MG63 (cell line): Measurements from ENCODE around the gene ZNF710. TPM values are rescaled to one million over a fixed set of nuclear protein-coding genes. Genes with fewer than 3 reads are reported as not detected.

Experiments
- DNase-seq: peaks from one replicate; pipeline ENCODE4 v3.0.0-alpha.2; 2020
- H3K27me3 ChIP-seq: fragments of 250-450 bp; sonication (Bioruptor Pico); 2 replicates; pipeline ENCODE4 v1.5.1; 2020; ENCODE audit warnings: mild to moderate bottlenecking, moderate library complexity
- H3K36me3 ChIP-seq: fragments of 250-450 bp; sonication (Bioruptor Pico); 2 replicates; pipeline ENCODE4 v1.5.1; 2020; ENCODE audit warnings: mild to moderate bottlenecking, moderate library complexity
- H3K4me3 ChIP-seq: fragments of 250-450 bp; sonication (Bioruptor Pico); 2 replicates; pipeline ENCODE4 v1.5.1; 2020; ENCODE audit warnings: mild to moderate bottlenecking, moderate library complexity
- H3K9me3 ChIP-seq: fragments of 250-450 bp; sonication (Bioruptor Pico); 2 replicates; pipeline ENCODE4 v1.5.1; 2020; ENCODE audit warnings: mild to moderate bottlenecking, moderate library complexity
- total RNA-seq: library from RNA; depleted of rRNA; stranded (reverse); fragments of >200 nt; shearing (Covaris generic); gene quantifications from 2 replicates; pipeline ENCODE4 v1.2.3, GENCODE V29; 2014; ENCODE audit warnings: low replicate concordance

The ZNF710 gene
- total RNA-seq, 1 experiment from 2014 or later, result 9.1 TPM

DNA sequence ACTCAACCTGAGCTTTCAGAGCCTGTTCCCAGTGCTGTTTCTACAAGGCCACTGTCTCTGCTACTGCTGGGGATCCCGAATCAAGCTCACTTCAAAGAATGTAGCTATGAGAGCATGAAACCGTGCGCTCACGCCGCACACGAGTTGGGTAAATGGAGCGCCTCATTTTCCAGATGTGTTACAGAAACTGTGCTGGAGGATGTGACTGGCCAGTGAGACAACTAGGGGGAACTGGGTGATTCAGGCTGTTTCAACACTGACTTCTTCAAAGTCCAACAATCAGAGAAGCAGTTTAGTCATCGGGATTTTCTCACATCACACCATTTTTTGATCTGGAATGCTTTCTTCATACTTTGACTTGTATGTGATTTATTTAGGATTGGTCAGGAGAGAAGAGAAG, 3.5 kb downstream of the ZNF710 start:
- H3K9me3 ChIP-seq, result no peaks in the 10 kb centered on the region
- H3K36me3 ChIP-seq, result peaks cover 19% of the 10 kb centered on the region
- H3K4me3 ChIP-seq, result no peak overlapping the region
- no peaks in the 10 kb centered on the region for H3K27me3 ChIP-seq
- DNase-seq, result peak; percentile 58

DNA sequence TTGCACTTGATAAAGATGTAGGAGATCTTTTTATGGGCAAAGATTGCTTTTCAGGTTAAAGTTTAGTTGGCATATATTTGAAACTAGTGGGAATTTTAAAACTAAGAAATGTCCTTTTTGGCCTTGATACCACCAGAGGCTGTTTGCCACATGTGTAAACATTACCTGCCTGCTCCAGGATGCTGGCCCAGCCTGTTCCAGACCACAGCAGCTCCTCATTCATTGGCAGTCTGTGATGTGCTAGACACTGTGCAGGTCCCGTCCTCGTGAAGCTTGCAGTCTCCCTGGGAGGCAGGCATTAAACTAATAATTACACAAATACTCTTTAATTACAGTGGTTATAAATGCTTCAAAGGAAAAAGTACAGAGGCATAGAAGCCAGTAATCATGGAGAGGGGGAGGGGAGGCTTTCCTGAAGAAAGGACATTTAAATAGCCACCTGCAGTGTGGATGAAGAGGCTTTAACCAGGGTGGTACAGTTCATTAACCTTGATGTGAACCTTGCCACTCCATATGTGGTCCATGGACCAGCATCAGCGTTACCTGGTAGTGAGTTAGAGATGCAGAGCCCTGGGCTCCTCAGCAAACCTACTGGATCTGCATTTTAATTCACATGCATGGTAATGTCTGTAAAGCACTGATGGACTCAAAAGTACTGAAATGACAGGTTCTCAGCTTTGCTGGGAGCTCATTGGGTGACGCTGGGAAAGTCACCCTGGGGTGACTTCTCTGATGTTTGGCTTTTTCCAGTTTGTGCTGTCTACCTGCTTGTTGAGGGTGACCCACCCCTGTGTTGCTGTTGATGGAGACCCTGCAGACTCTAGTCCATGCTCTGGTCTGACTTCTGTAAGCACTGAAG, 5.3 kb downstream of the ZNF710 start:
- Histone ChIP-seq H3K4me3 (no peak overlapping the region), H3K36me3 (peaks cover 24% of the 10 kb centered on the region), H3K27me3 (no peaks in the 10 kb centered on the region), H3K9me3 (peaks cover 6% of the 10 kb centered on the region)
- DNase-seq, result no peak

DNA sequence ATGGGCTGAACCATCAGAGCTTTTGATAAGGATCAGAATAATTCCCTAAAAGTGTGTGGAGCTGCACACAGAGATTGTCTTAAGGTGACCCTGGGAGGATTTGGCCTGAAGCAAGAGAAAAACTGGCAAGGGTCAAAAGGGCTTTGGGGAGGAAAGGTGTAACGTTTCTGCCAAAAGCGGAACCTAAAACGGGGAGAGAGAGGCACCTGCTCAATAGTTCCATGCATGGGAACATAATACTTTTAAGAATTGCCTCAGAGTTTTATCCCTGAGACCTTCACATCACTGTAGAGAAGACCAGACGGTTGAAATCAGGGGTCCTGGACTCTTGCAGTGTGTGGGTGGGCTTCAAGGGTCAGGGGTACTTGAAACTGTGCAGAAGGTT, 5.9 kb downstream of the ZNF710 start:
- no peak for DNase-seq
- no peak overlapping the region for H3K4me3 ChIP-seq
- peaks cover 29% of the 10 kb centered on the region for H3K36me3 ChIP-seq
- peaks cover 11% of the 10 kb centered on the region for H3K9me3 ChIP-seq
- H3K27me3 ChIP-seq, result no peaks in the 10 kb centered on the region

DNA sequence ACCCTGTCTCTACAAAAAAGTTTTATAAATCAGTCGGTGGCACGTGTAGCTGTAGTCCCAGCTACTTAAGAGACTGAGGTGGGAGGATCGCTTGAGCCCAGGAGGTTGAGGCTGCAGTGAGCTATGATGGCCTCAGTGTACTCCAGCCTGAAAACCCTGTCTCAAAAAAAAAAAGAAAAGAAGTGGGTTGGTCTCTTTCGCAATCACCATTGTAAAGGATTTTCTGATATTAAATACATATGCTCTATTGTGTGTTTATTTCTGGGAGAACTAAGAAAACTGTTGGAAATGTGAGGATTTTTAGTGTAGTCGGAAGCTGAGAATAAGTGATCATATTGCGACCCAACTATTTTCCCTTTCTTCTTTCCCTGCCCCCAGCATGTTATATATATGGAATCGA, 7.5 kb downstream of the ZNF710 start:
- no peak overlapping the region for H3K4me3 ChIP-seq
- DNase-seq, result no peak
- H3K36me3 ChIP-seq, result peaks cover 34% of the 10 kb centered on the region

DNA sequence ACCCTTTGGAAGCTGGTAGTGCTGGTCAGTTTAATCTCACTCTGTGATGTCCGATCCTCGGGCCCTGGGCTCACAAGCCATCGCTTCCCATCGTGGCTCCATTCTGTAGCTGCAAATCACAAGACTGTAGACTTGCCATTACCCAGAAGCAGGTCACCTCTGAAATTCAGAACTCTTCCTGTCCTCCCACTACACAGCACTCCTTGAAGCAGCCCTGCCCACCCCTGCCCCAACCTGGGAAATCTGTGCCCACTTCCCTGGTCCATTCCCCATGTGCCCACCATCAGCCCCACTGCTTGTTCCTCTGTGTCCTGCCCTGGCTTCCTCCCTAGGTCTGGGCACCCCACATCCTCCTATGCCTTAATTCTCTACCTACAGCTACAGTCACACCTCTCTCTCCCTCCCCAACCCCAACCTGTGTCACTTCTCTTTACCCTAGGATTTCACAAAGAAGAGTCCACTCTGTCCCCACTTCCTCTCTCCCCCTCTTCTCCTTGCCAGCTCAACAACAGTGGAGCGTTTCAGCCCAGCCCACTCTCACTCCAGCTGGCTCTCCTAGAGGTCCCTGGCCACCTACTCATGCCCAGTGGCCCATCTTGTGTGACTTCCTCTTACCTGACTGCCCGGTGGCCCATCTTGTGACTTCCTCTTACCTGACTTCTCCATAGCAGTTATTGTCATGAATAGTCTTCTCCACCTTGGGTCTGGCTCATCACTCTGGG, 8.3 kb downstream of the ZNF710 start:
- peaks cover 36% of the 10 kb centered on the region for H3K36me3 ChIP-seq
- H3K27me3 ChIP-seq, result no peaks in the 10 kb centered on the region
- peaks cover 22% of the 10 kb centered on the region for H3K9me3 ChIP-seq
- no peak overlapping the region for H3K4me3 ChIP-seq
- no peak for DNase-seq

More for the DNA sequence above, 7.5 kb downstream of the ZNF710 start:
- H3K9me3 ChIP-seq, result peaks cover 22% of the 10 kb centered on the region
- no peaks in the 10 kb centered on the region for H3K27me3 ChIP-seq

DNA sequence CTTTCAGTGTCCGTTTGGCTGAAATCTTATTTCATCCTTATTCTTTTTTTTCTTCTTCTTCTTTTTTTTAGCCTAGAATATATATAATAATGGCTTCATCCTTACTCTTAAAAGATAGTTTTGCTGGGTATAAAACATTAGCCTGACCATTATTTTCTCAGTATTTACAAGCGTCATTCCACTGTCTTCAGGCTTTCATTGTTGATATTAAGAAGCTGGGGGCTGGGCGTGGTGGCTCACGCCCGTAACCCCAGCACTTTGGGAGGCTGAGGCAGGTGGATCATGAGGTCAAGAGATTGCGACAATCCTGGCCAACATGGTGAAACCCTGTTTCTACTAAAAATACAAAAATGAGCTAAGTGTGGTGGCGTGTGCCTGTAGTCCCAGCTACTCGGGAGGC, 10.6 kb downstream of the ZNF710 start:
- H3K27me3 ChIP-seq, result no peaks in the 10 kb centered on the region
- H3K36me3 ChIP-seq, result peaks cover 26% of the 10 kb centered on the region
- peaks cover 22% of the 10 kb centered on the region for H3K9me3 ChIP-seq
- no peak overlapping the region for H3K4me3 ChIP-seq
- no peak for DNase-seq

DNA sequence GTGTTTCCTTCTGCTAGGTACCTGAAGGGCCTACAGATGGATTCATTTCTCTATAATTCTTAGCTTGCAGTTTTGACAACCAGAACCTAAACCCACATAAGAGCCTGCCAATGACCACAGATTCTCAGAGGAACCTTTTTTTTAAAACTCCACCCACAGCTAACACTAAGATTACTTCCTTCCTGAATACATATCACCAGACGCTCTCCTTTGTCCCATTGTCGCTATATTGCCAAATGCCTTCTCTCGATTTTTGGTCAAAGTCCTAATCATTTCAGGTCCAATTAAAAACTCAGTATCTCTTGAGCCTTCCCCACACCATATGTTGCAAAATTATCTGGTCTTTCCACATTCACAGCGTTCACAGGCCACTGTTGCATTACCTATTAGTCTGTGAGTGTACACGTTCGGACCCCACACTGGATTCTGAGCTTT, 12.4 kb downstream of the ZNF710 start:
- Histone ChIP-seq H3K9me3 (peaks cover 22% of the 10 kb centered on the region), H3K36me3 (peaks cover 25% of the 10 kb centered on the region), H3K4me3 (no peak overlapping the region), H3K27me3 (no peaks in the 10 kb centered on the region)
- no peak for DNase-seq

DNA sequence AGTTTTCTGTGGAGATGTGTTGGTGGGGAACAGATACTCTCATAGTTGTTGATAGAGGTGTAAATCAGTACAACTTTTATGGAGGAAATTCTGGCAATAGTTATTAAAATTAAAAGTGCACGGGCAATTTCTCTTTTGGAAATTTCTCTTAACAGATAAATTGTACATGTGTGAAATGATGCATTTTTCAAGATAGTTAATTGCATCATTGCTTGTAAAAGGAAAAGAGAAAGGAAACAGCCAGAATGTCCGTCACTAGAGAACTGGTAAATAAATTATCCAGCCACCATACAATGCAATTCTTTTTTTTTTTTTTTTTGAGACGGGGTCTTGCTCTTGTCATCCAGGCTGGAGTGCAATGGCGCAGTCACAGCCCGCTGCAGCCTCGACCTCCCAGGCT, 14.2 kb downstream of the ZNF710 start:
- H3K4me3 ChIP-seq, result no peak overlapping the region
- H3K9me3 ChIP-seq, result peaks cover 22% of the 10 kb centered on the region
- no peaks in the 10 kb centered on the region for H3K27me3 ChIP-seq
- peaks cover 22% of the 10 kb centered on the region for H3K36me3 ChIP-seq
- no peak for DNase-seq

DNA sequence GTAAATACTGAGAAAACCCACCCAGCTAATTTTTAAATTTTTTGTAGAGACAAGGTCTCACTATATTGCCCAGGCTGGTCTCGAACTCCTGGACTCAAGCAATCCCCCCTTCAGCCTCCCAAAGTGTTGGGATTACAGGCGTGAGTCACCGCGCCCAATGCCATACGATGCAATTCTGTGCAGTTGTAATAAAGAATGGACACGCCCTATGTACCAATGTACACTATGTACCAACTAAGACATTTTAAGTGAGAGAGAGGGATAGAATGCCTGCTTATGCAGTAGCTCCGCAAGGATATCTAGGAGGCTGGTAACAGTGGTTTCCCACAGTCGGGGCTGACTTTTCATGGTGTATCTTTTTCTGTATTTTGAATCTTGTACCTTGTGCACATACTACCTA, 14.6 kb downstream of the ZNF710 start:
- Histone ChIP-seq H3K36me3 (peaks cover 22% of the 10 kb centered on the region), H3K27me3 (no peaks in the 10 kb centered on the region), H3K9me3 (peaks cover 22% of the 10 kb centered on the region), H3K4me3 (no peak overlapping the region)
- peak; percentile 21 for DNase-seq

DNA sequence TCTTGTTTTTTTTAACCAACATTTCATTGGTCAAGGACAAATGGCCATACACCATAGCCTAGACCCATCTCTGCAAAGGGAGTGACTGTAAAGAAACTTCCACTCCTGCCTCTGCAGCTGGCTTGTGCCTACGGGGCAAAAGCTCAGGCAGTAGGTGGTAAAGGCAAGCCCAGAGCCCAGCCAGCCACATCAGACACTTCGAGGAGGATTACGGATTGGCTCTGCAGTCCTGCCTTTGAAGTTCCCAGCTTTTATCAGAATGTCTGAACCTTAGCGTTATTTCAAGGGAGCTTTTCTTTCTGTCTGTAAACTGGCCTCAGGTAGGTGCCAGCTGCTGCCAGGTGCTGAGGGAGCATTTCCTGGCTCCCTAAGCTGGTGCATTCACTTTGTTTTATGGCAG, 15.6 kb downstream of the ZNF710 start:
- Histone ChIP-seq H3K36me3 (peaks cover 14% of the 10 kb centered on the region), H3K9me3 (peaks cover 14% of the 10 kb centered on the region), H3K27me3 (no peaks in the 10 kb centered on the region), H3K4me3 (no peak overlapping the region)
- DNase-seq, result no peak

DNA sequence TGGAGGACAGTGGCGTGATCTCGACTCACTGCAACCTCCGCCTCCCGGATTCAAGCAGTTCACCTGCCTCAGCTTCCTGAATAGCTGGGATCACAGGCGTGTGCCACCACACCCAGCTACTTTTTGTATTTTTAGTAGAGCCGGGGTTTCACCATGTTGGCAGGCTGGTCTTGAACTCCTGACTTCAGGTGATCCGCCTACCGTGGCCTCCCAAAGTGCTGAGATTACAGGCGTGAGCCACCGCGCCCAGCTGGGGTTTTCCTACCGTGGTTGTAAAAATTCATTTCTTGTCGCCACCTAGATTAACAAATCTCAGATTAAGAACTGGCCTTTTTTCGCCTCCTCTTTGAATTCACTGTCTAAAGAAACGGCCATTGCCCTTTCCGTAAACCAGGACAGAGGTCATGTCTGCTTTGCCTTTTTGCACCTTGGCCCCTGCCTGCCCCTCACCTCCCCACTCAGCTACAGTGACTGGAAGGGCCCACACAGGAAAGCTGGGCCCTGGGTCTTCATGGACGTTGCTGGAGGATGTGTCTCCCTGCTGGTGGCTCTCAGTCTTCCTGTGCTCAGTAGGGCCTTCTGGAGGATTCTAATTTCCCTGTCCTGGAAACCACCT, 17.2 kb downstream of the ZNF710 start:
- H3K4me3 ChIP-seq, result no peak overlapping the region
- peaks cover 1% of the 10 kb centered on the region for H3K9me3 ChIP-seq
- H3K36me3 ChIP-seq, result peaks cover 4% of the 10 kb centered on the region; the same call in 1 of the 2 replicates
- no peaks in the 10 kb centered on the region for H3K27me3 ChIP-seq
- no peak for DNase-seq

DNA sequence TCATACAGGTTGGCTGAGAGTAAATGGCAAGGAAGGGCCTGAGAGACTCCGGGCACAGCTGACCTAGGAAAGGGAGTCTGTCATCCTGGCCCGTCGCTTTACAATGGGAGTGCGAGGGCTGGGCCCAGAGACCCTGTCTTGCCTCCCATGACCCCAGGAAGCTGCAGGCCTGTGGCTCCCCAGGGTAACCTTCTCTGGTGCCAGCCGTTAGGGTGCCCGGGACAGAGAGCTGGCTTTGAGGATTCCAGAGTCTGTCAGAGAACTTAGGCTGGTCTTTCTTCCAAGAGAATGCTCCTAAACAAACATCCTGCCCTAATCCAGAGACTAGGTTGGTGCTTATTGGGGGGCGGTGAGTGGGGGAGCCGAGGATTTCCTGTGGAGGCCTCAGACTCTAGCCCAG, 18.5 kb downstream of the ZNF710 start:
- Histone ChIP-seq H3K4me3 (no peak overlapping the region), H3K36me3 (no peaks in the 10 kb centered on the region), H3K9me3 (no peaks in the 10 kb centered on the region), H3K27me3 (no peaks in the 10 kb centered on the region)
- DNase-seq, result no peak

DNA sequence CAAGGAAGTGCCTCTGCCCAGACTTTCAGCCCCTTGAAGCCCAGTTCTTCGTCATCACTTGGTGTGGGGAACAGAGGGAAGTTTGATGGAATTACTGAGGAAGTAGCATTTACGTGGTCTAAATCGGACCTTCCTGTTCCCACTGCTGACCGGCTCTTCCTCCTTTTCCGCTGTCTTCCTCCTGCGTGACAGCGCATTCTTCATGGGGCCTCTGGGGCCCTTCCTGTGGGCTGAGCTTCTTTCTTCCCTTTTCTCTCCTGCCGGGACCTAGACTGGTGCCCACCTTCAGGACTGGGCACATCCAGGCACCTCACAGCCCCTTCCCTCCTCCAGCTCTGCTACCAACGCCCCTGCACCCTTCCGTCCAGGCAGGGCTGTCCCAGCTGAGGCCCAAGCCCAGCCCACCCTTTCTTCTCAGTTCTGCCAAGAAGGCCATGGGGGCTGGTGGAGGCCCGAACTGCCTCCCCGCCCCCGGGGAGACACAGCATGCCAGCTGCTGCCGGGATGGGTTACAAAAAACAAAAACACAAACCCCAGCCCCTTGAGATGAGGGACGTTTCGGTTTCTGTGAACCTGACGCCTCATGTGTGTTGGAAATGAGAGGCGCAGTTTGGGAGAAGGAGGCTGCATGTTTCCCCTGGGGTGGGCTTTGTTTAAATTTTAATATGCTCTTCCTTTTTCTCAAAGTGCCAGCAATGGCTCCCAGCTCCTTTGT, 19.1 kb downstream of the ZNF710 start:
- H3K9me3 ChIP-seq, result no peaks in the 10 kb centered on the region
- H3K4me3 ChIP-seq, result no peak overlapping the region
- no peaks in the 10 kb centered on the region for H3K36me3 ChIP-seq
- no peak for DNase-seq
- no peaks in the 10 kb centered on the region for H3K27me3 ChIP-seq

DNA sequence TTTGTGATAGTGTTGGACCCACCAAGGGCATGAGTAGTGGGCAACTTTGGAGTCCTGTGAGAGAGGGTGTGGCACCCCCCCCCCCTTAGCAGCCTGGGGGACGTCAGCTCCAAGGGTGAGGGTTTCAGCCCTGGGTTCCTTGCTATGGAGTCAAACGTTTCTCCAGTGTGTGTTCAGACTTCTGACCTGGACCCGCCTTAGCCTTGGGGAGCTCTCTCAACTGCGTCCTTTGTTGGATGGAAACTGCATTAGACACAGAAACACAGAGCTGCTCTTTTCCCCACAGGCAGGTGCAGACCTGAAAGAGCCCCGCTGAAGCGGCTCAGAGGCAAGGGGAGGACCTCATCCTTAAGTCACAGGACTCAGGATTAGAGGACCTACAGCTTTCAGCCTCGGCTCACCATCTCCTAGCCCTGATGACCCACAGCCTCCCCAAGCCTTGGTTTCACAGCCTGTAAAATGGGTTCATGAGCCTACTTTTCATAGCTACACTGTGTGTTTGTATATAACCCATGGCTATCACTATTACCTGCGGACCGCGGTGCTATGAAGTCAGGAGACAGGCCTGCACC, 19.9 kb downstream of the ZNF710 start:
- H3K27me3 ChIP-seq, result no peaks in the 10 kb centered on the region
- H3K36me3 ChIP-seq, result no peaks in the 10 kb centered on the region
- no peaks in the 10 kb centered on the region for H3K9me3 ChIP-seq
- H3K4me3 ChIP-seq, result no peak overlapping the region
- no peak for DNase-seq

DNA sequence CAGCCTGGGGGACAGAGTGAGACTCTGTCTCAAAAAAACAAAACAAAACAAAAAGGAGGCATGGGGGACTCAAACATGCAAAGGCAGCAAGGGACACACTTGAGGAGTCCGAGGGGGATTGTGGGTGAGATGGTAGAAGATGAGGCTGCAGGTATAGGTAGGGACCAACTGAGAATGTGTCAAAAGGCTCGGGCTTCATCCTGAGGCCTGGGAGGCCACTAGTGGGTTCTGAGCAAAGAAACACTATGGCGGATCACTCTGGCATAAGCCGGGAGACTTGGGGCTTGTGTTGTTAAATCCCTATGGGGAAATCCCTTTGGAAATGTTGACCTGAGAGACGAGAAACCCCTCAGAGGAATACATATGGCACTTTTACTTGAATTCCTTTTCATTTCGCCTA, 21.2 kb downstream of the ZNF710 start:
- Histone ChIP-seq H3K36me3 (no peaks in the 10 kb centered on the region), H3K27me3 (no peaks in the 10 kb centered on the region), H3K9me3 (no peaks in the 10 kb centered on the region), H3K4me3 (no peak overlapping the region)
- DNase-seq, result no peak

DNA sequence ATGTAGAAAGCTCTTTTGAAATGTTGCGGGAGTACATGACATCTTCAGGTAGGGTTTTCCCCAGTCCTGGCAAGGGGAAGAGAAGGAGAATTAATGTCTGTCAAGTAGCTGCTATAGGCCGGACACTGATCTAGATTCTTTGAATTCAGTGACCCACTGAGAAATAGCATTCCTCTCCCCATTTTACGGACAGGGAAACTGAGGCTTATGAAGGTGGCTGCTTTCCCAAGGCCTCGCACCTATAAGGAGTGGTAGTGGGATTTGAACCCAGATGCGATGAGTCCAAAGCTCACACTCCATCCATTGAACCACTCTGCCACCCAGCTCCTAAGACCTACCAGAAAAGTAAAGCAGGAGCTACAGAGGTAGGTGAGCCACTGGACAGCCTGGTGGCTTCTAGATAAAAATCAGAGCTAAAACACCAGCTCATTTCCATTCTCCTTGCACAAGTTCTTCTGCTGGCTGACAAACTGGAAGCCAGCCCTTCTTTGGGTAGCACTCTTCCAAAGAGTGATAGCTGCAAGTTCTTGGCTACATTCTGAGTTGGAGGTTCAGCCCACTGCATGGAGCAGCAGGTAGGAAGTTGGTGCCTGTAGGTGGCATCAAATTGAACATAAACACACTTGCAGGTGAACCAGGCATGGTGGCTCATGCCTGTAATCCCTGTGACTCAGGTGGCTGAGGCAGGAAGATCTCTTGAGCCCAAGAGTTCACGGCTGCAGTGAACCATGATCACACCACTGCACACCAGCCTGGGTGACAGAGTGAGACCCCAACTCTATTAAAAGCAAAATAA, 22.0 kb downstream of the ZNF710 start:
- peaks cover 3% of the 10 kb centered on the region for H3K36me3 ChIP-seq
- no peak for DNase-seq
- no peak overlapping the region for H3K4me3 ChIP-seq
- H3K9me3 ChIP-seq, result no peaks in the 10 kb centered on the region
- H3K27me3 ChIP-seq, result no peaks in the 10 kb centered on the region
